Activated CD8-positive, alpha-beta T cell treated with anti-CD3 and anti-CD28 coated beads, Interleukin-2, amount 10 ng/mL, durations not matched to agents 7 days and 5 days (primary cell): ENCODE data around the gene DENND2A. TPM values are rescaled to one million over a fixed set of nuclear protein-coding genes. Genes with fewer than 3 reads are reported as not detected.
"Not testable (repeated sequence)": the region's sequence is repeated elsewhere in the genome, so short reads cannot be mapped to it uniquely, and the experiment has no call there.

Source experiments
- ATAC-seq: fragments of 150-1000 bp; cut with Tn5 transposase; one replicate; pipeline ENCODE4 v1.10.0; 2021; ENCODE audit warnings: moderate library complexity
- CTCF ChIA-PET: fragments of 350-600 bp; sonication (Branson Sonifier 250); formaldehyde crosslinking; loops from one replicate; lab custom pipeline; 2021; ENCODE audit warnings: antibody characterized with exemption; lab: Charles Lee
- POLR2A ChIA-PET: fragments of 350-600 bp; sonication (Branson Sonifier 250); formaldehyde crosslinking; loops from one replicate; lab custom pipeline; 2021; ENCODE audit warnings: antibody characterized with exemption; lab: Charles Lee
- DNase-seq: peaks from one replicate; pipeline ENCODE4 v3.0.0-alpha.2; 2020
- H3K27ac Mint-ChIP-seq: one replicate; pipeline ENCODE4 v1.8.0; 2021; ENCODE audit warnings: mild to moderate bottlenecking, mixed read lengths
- H3K27me3 Mint-ChIP-seq: one replicate; pipeline ENCODE4 v1.8.0; 2021; ENCODE audit warnings: low read depth, mixed read lengths
- H3K36me3 Mint-ChIP-seq: one replicate; pipeline ENCODE4 v1.8.0; 2021; ENCODE audit warnings: low read depth, mixed read lengths
- H3K4me1 Mint-ChIP-seq: one replicate; pipeline ENCODE4 v1.8.0; 2021; ENCODE audit warnings: low read depth, mixed read lengths
- H3K4me3 Mint-ChIP-seq: one replicate; pipeline ENCODE4 v1.8.0; 2021; ENCODE audit warnings: mild to moderate bottlenecking, mixed read lengths
- H3K9me3 Mint-ChIP-seq: one replicate; pipeline ENCODE4 v1.8.0; 2022; ENCODE audit warnings: mixed read lengths; ENCODE audit not compliant: insufficient read depth
- total RNA-seq, 2 experiments: library from RNA; stranded (reverse); gene quantifications; one replicate each; pipeline ENCODE4 v1.2.3, GENCODE V29; 2021

The DENND2A gene
- total RNA-seq, 2 experiments from 2014 or later, result not detected

DNA sequence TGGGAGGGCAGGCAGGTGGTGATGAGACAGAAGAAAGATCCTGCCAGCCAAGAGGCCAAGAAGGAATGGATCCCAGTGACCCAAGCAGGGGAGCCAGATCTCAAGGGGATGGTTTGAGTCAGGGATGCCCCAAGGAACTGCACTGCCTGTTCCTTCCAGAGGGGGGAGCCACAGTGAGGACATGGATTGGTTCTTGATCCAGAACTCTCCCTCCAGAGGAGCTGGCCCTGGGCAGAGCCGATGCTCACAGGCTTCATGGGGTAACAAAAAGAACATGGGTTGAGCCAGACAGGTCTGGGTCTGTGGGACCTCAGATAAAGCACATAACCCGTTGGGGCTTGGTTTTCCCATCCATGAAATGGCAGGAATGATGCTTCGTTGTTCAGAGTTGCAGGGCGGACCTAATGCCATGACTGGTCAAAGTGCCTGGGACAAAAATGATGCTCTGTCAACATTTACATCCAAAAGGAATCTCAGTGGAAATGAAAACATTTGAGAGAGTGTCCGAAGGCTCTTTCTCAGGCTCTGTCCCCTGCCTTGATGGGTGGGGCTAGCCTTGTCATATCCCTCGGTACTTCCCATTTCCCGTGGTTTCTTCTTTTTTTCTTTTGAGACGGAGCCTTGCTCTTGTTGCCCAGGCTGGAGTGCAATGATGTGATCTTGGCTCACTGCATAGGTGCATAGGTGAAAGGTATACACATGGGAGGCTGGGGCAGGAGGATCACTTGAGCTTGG is 4.7 kb upstream of the DENND2A start:
- ATAC-seq (no peak), DNase-seq (no peak)
- H3K4me3 Mint-ChIP-seq, result no peak overlapping the region
- H3K27ac Mint-ChIP-seq, result no peak overlapping the region
- no peaks in the 10 kb centered on the region for H3K36me3 Mint-ChIP-seq
- H3K27me3 Mint-ChIP-seq, result peaks cover 28% of the 10 kb centered on the region
- POLR2A ChIA-PET, result interaction anchor here (0.9 kb wide), 1 partner anchor 74 kb away, joined by 3 read pairs; no protein-coding TSS in a partner anchor
- H3K4me1 Mint-ChIP-seq, result peaks cover 13% of the 10 kb centered on the region
- CTCF ChIA-PET, result interaction anchor here (0.6 to 2.3 kb wide), 4 partner anchors 8 to 366 kb away, joined by 3 to 7 read pairs (median 4); no protein-coding TSS in a partner anchor
- no peaks in the 10 kb centered on the region for H3K9me3 Mint-ChIP-seq

GRCh38 chr7:140644761-140645160 is 4.1 kb upstream of the DENND2A start:
- H3K36me3 Mint-ChIP-seq, H3K9me3 Mint-ChIP-seq, H3K27ac Mint-ChIP-seq, POLR2A ChIA-PET, DNase-seq, ATAC-seq, H3K4me3 Mint-ChIP-seq: not testable (repeated sequence)
- Mint-ChIP-seq H3K27me3 (peaks cover 34% of the 10 kb centered on the region), H3K4me1 (peaks cover 18% of the 10 kb centered on the region)
- CTCF ChIA-PET, result interaction anchor here (0.6 to 0.9 kb wide), 2 partner anchors 9 to 136 kb away, joined by 4 read pairs; no protein-coding TSS in a partner anchor

GRCh38 chr7:140643416-140643815 is 2.8 kb upstream of the DENND2A start:
- ChIA-PET POLR2A (no interaction called here), CTCF (no interaction called here)
- peaks cover 45% of the 10 kb centered on the region for H3K27me3 Mint-ChIP-seq
- H3K4me1 Mint-ChIP-seq, result peaks cover 22% of the 10 kb centered on the region
- no peaks in the 10 kb centered on the region for H3K9me3 Mint-ChIP-seq
- DNase-seq (no peak), ATAC-seq (no peak)
- no peak overlapping the region for H3K27ac Mint-ChIP-seq
- no peak overlapping the region for H3K4me3 Mint-ChIP-seq
- no peaks in the 10 kb centered on the region for H3K36me3 Mint-ChIP-seq

DNA sequence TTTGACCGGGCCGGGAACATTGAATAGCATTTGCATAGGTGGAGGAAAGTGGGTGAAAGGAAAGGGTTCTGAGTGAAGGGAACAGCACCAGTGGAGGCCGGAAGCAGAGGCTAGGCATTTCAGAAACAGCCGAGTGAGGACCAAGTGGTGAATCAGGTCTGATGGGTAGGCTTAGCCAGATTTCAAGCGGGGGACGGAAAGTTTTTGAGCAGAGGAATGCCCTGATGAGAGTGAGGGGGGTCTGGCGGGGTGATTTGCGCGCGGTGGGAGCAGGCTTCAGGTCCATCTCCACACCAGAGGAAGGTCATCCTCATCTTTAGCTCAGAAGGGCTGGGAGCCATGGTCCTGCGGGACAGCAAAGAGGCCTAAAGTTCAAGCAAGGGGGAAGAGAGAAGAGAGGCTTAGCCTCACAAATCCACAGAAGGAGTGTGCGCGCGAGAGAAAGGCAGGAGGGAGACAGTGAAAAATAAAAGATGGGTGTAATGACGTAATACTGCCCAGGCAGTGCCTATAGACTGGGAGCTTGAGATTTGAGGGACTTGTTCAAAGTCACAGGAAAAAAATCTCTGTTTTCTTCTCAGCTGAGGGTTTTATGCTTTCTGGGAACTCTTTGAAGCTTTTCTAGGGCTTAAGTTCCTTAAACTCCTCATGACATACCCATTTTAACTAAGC is 1.0 kb upstream of the DENND2A start:
- Mint-ChIP-seq H3K4me3 (no peak overlapping the region), H3K27me3 (peaks cover 58% of the 10 kb centered on the region), H3K4me1 (peaks cover 16% of the 10 kb centered on the region), H3K9me3 (no peaks in the 10 kb centered on the region), H3K27ac (no peak overlapping the region), H3K36me3 (no peaks in the 10 kb centered on the region)
- ChIA-PET CTCF (interaction anchor here (1.5 kb wide), 1 partner anchor 12 kb away, joined by 4 read pairs; no protein-coding TSS in a partner anchor), POLR2A (no interaction called here)
- ATAC-seq (no peak), DNase-seq (no peak)

- POLR2A ChIA-PET, result no interaction called here
- no peaks in the 10 kb centered on the region for H3K36me3 Mint-ChIP-seq
- peak; percentile 57 for ATAC-seq
- H3K4me3 Mint-ChIP-seq, result peak overlapping the region; percentile 53
- no peak overlapping the region for H3K27ac Mint-ChIP-seq
- DNase-seq, result no peak
- H3K27me3 Mint-ChIP-seq, result peaks cover 56% of the 10 kb centered on the region
- CTCF ChIA-PET, result no interaction called here
- H3K4me1 Mint-ChIP-seq, result peaks cover 16% of the 10 kb centered on the region
- no peaks in the 10 kb centered on the region for H3K9me3 Mint-ChIP-seq
Observed at GRCh38 chr7:140640060-140640637, 464 bp downstream of the DENND2A start.

- H3K27ac Mint-ChIP-seq, result no peak overlapping the region
- peaks cover 54% of the 10 kb centered on the region for H3K27me3 Mint-ChIP-seq
- ChIA-PET POLR2A (no interaction called here), CTCF (no interaction called here)
- peaks cover 16% of the 10 kb centered on the region for H3K4me1 Mint-ChIP-seq
- H3K9me3 Mint-ChIP-seq, result no peaks in the 10 kb centered on the region
- peak overlapping the region; percentile 53 for H3K4me3 Mint-ChIP-seq
- H3K36me3 Mint-ChIP-seq, result no peaks in the 10 kb centered on the region
- no peak for ATAC-seq
- DNase-seq, result no peak
Observed at GRCh38 chr7:140639366-140640053, 1.1 kb downstream of the DENND2A start.

GRCh38 chr7:140638173-140638791 is 2.3 kb downstream of the DENND2A start:
- POLR2A ChIA-PET, result no interaction called here
- no peaks in the 10 kb centered on the region for H3K36me3 Mint-ChIP-seq
- no peak overlapping the region for H3K4me3 Mint-ChIP-seq
- H3K9me3 Mint-ChIP-seq, result no peaks in the 10 kb centered on the region
- DNase-seq (no peak), ATAC-seq (no peak)
- CTCF ChIA-PET, result no interaction called here
- peaks cover 46% of the 10 kb centered on the region for H3K27me3 Mint-ChIP-seq
- no peak overlapping the region for H3K27ac Mint-ChIP-seq
- H3K4me1 Mint-ChIP-seq, result peaks cover 16% of the 10 kb centered on the region

DNA sequence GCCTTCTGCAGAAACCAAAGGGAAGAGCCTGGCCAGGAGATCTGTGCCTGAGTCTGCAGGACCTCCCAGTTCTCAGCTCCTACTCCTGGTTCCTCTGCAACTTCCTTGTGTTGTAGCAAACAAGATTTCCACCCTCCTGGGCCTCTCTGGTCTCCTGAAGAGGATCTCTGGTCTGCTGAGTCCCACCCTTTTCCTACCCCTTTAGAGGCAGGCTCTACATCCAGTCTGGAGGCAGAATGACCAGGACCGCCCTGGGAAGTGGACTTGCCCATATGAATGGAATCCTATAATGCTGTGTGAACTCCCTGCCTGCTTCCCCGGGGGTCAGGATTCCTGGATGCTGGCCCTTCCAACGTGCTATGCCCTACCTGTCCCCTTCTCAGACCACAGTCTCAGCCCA is 3.2 kb downstream of the DENND2A start:
- Mint-ChIP-seq H3K27ac (no peak overlapping the region), H3K4me1 (peaks cover 16% of the 10 kb centered on the region), H3K4me3 (no peak overlapping the region), H3K9me3 (no peaks in the 10 kb centered on the region), H3K27me3 (peaks cover 43% of the 10 kb centered on the region), H3K36me3 (no peaks in the 10 kb centered on the region)
- DNase-seq (no peak), ATAC-seq (no peak)
- ChIA-PET POLR2A (no interaction called here), CTCF (no interaction called here)

GRCh38 chr7:140635816-140636215 is 4.8 kb downstream of the DENND2A start:
- ATAC-seq (no peak), DNase-seq (no peak)
- CTCF ChIA-PET, result no interaction called here
- no peak overlapping the region for H3K4me3 Mint-ChIP-seq
- no peaks in the 10 kb centered on the region for H3K36me3 Mint-ChIP-seq
- no peak overlapping the region for H3K27ac Mint-ChIP-seq
- POLR2A ChIA-PET, result no interaction called here
- peaks cover 33% of the 10 kb centered on the region for H3K27me3 Mint-ChIP-seq
- H3K9me3 Mint-ChIP-seq, result no peaks in the 10 kb centered on the region
- peaks cover 9% of the 10 kb centered on the region for H3K4me1 Mint-ChIP-seq

DNA sequence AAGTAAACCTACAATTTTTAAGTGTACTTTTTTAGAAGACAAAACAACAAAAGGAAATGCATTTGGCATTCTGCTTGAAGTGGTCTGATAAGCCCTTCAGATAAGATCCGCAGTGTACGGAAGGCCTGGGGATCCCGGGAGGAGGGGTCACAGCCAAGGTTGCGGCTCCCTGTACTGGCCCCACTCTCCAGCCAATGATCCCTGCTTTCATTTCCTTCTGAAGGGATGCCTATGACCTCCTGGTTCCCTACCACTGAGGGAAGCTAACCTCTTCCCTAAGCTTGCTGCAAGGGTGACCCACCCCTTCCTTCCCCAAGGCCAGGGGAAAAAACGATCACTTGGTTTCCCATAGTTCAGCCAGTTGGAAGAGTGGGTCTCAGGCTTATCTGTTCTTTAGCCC is 5.3 kb downstream of the DENND2A start:
- no peak overlapping the region for H3K27ac Mint-ChIP-seq
- H3K36me3 Mint-ChIP-seq, result no peaks in the 10 kb centered on the region
- peaks cover 9% of the 10 kb centered on the region for H3K4me1 Mint-ChIP-seq
- ATAC-seq (no peak), DNase-seq (no peak)
- ChIA-PET POLR2A (no interaction called here), CTCF (no interaction called here)
- peaks cover 35% of the 10 kb centered on the region for H3K27me3 Mint-ChIP-seq
- no peaks in the 10 kb centered on the region for H3K9me3 Mint-ChIP-seq
- no peak overlapping the region for H3K4me3 Mint-ChIP-seq

GRCh38 chr7:140631602-140632001 is 9.0 kb downstream of the DENND2A start:
- POLR2A ChIA-PET, result no interaction called here
- H3K27me3 Mint-ChIP-seq, result peaks cover 5% of the 10 kb centered on the region
- H3K4me3 Mint-ChIP-seq, result no peak overlapping the region
- CTCF ChIA-PET, result no interaction called here
- no peaks in the 10 kb centered on the region for H3K36me3 Mint-ChIP-seq
- H3K9me3 Mint-ChIP-seq, result no peaks in the 10 kb centered on the region
- H3K4me1 Mint-ChIP-seq, result no peaks in the 10 kb centered on the region
- no peak for ATAC-seq
- no peak for DNase-seq
- H3K27ac Mint-ChIP-seq, result no peak overlapping the region
